HG03139 (cell line): Measurements from ENCODE around the gene EGFL8.
"Not testable (repeated sequence)": the region's sequence is repeated elsewhere in the genome, so short reads cannot be mapped to it uniquely, and the experiment has no call there.

Source experiments
- ATAC-seq: cut with Tn5 transposase; IDR thresholded peaks from one replicate; pipeline ENCODE4 v1.9.1; 2021; ENCODE audit not compliant: unreplicated experiment

Gene EGFL8

GRCh38 chr6:32182555-32182981 lies 18.2 kb downstream of the EGFL8 start:
- ATAC-seq = no peak

- ATAC-seq = no peak
Observed at GRCh38 chr6:32183030-32183429, 18.6 kb downstream of the EGFL8 start.

- ATAC-seq = no peak
Observed at GRCh38 chr6:32183483-32184083, 19.2 kb downstream of the EGFL8 start.

GRCh38 chr6:32184084-32184640 lies 19.8 kb downstream of the EGFL8 start, which contains the start of gene AGER:
AGER (minus strand) TSS chr6:32184253; CDS start chr6:32184222, 31 bp downstream.
- no peak for ATAC-seq

GRCh38 chr6:32185681-32186131 lies 21.3 kb downstream of the EGFL8 start:
- not testable (repeated sequence) for ATAC-seq

GRCh38 chr6:32186151-32186840 lies 21.9 kb downstream of the EGFL8 start:
- ATAC-seq = not testable (repeated sequence)

GRCh38 chr6:32187009-32187709 lies 22.8 kb downstream of the EGFL8 start:
- ATAC-seq = no peak

GRCh38 chr6:32187725-32188380 lies 23.5 kb downstream of the EGFL8 start:
- ATAC-seq = not testable (repeated sequence)

GRCh38 chr6:32188381-32189068 lies 24.1 kb downstream of the EGFL8 start:
- no peak for ATAC-seq

- no peak for ATAC-seq
Observed at GRCh38 chr6:32189069-32189741, 24.8 kb downstream of the EGFL8 start.

GRCh38 chr6:32189742-32190053 lies 25.3 kb downstream of the EGFL8 start:
- ATAC-seq = no peak

GRCh38 chr6:32190054-32190851 lies 25.9 kb downstream of the EGFL8 start, which contains the start of gene PBX2:
PBX2 (minus strand) TSS chr6:32190202; CDS start chr6:32189915, 287 bp downstream.
- ATAC-seq = peak; percentile 57

GRCh38 chr6:32190911-32191677 lies 26.7 kb downstream of the EGFL8 start:
- no peak for ATAC-seq

- no peak for ATAC-seq
Observed at GRCh38 chr6:32191696-32192607, 27.6 kb downstream of the EGFL8 start.

- ATAC-seq = no peak
Observed at GRCh38 chr6:32192608-32193039, 28.2 kb downstream of the EGFL8 start, which contains the start of gene GPSM3. GPSM3 (minus strand) TSS chr6:32192643; CDS start chr6:32192513, 130 bp downstream.

- ATAC-seq = not testable (repeated sequence)
Observed at GRCh38 chr6:32193096-32193495, 28.7 kb downstream of the EGFL8 start.

- no peak for ATAC-seq
Observed at GRCh38 chr6:32194388-32194787, 30.0 kb downstream of the EGFL8 start.
